ENCODE data around the gene ONECUT3. TPM values are rescaled to one million over a fixed set of nuclear protein-coding genes. Genes with fewer than 3 reads are reported as not detected.

ONECUT3 gene
- total and polyA plus RNA-seq, 12 donors = under 0.01 TPM; not detected in 11

GRCh38 chr19:1826557-1827521 lies 73.5 kb downstream of the ONECUT3 start:
- intact Hi-C loops (cut with DNase I) = no loop called here
- Histone ChIP-seq H3K9me3 (replicated peaks in 1 of 3) (no peaks in the 10 kb centered on the region), H3K4me3 (peak overlapping the region in 2 of 4 donors; percentile 10 to 45), H3K4me1 (replicated peaks in 1 of 2) (peaks cover 32 to 45% of the 10 kb centered on the region in 2 donors), H3K36me3 (replicated peaks in 1 of 2) (peaks cover 0 to 42% of the 10 kb centered on the region in 2 donors), H3K27ac (peak overlapping the region; percentile 83 to 94 (median 92)), H3K27me3 (no peaks in the 10 kb centered on the region)
- peak; percentile 72 to 82 (median 79) for DNase-seq
- TF ChIP-seq CTCF (IDR thresholded peaks at IDR 0.05) = no peak
- peak; percentile 9 to 77 for TF ChIP-seq POLR2A (IDR thresholded peaks at IDR 0.05)
- 24 to 57% (median 35%) methylated on average over 3 to 63 of the region's 63 CpGs for WGBS, 4 donors

- peak in 2 of 7 donors; percentile 62 to 66 for DNase-seq
- Histone ChIP-seq H3K36me3 (replicated peaks in 1 of 2) (peaks cover 0 to 35% of the 10 kb centered on the region in 2 donors), H3K27me3 (no peaks in the 10 kb centered on the region), H3K4me3 (peak overlapping the region in 2 of 4 donors; percentile 10 to 45), H3K4me1 (replicated peaks in 1 of 2) (peaks cover 32 to 42% of the 10 kb centered on the region in 2 donors), H3K9me3 (replicated peaks in 1 of 3) (no peaks in the 10 kb centered on the region), H3K27ac (peak overlapping the region; percentile 83 to 94 (median 92))
- WGBS, 4 donors = 41 to 62% (median 50%) methylated on average over 11 to 41 of the region's 41 CpGs
- peak in 1 of 2 donors; percentile 25 for TF ChIP-seq POLR2A (IDR thresholded peaks at IDR 0.05)
- no peak for TF ChIP-seq CTCF (IDR thresholded peaks at IDR 0.05)
- intact Hi-C loops (cut with DNase I) = no loop called here
Measured at GRCh38 chr19:1827566-1828278, 74.4 kb downstream of the ONECUT3 start.

- H3K9me3 ChIP-seq (replicated peaks in 1 of 3) = no peaks in the 10 kb centered on the region
- H3K27me3 ChIP-seq = no peaks in the 10 kb centered on the region
- peak in 1 of 7 donors; percentile 59 for DNase-seq
- H3K4me3 ChIP-seq = peak overlapping the region in 2 of 4 donors; percentile 8 to 45
- peak overlapping the region; percentile 60 to 94 (median 92) for H3K27ac ChIP-seq
- H3K4me1 ChIP-seq (replicated peaks in 1 of 2) = peaks cover 33 to 41% of the 10 kb centered on the region in 2 donors
- no peak for TF ChIP-seq POLR2A (IDR thresholded peaks at IDR 0.05)
- no peak for TF ChIP-seq CTCF (IDR thresholded peaks at IDR 0.05)
- intact Hi-C loops (cut with DNase I) = no loop called here
- WGBS, 4 donors = 49 to 79% (median 70%) methylated on average over 30 to 57 of the region's 57 CpGs
- peaks cover 0 to 26% of the 10 kb centered on the region in 2 donors for H3K36me3 ChIP-seq (replicated peaks in 1 of 2)
Measured at GRCh38 chr19:1828279-1829238, 75.3 kb downstream of the ONECUT3 start.

All from adrenal gland (tissue), 12 donors.